Activated CD4-positive, alpha-beta T cell treated with anti-CD3 and anti-CD28 coated beads, Interleukin-2, amount 50 U/mL, for 48 hours (primary cell): ENCODE measurements around the gene GPATCH1.
A peak's percentile ranks its signal among the peaks of the same experiment; 100 is the strongest.

Source experiments
- DNase-seq, 2 experiments: peaks; one replicate each; pipeline ENCODE4 v3.0.0-alpha.2; 2020

The GPATCH1 gene

GRCh38 chr19:33063753-33064457 is 17.1 kb upstream of the GPATCH1 start:
- peak; percentile 3 to 30 for DNase-seq

- peak in 1 of 2 experiments; percentile 32 for DNase-seq
Measured at GRCh38 chr19:33064458-33064791, 16.6 kb upstream of the GPATCH1 start.

GRCh38 chr19:33064792-33065550 is 16.0 kb upstream of the GPATCH1 start, which contains the start of gene RHPN2:
Gene RHPN2, minus strand, starts transcription at chr19:33064888. Its CDS starts 36 bp downstream, at chr19:33064852.
- peak; percentile 67 to 71 for DNase-seq

- no peak for DNase-seq
Measured at GRCh38 chr19:33066543-33066942, 14.4 kb upstream of the GPATCH1 start.

- DNase-seq, result no peak
Measured at GRCh38 chr19:33067121-33067520, 13.9 kb upstream of the GPATCH1 start.

- DNase-seq, result no peak
Measured at GRCh38 chr19:33071887-33072286, 9.1 kb upstream of the GPATCH1 start.

- DNase-seq, result no peak
Measured at GRCh38 chr19:33075519-33075918, 5.5 kb upstream of the GPATCH1 start.

GRCh38 chr19:33085570-33086128 is 4.7 kb downstream of the GPATCH1 start:
- DNase-seq, result no peak

GRCh38 chr19:33086955-33087354 is 6.0 kb downstream of the GPATCH1 start:
- no peak for DNase-seq

- DNase-seq, result no peak
Measured at GRCh38 chr19:33089010-33089409, 8.0 kb downstream of the GPATCH1 start.

- DNase-seq, result no peak
Measured at GRCh38 chr19:33090179-33090578, 9.2 kb downstream of the GPATCH1 start.

- no peak for DNase-seq
Measured at GRCh38 chr19:33093420-33094210, 12.6 kb downstream of the GPATCH1 start.

GRCh38 chr19:33094436-33095067 is 13.6 kb downstream of the GPATCH1 start:
- DNase-seq, result no peak

GRCh38 chr19:33096005-33096404 is 15.0 kb downstream of the GPATCH1 start:
- no peak for DNase-seq

GRCh38 chr19:33098055-33098534 is 17.1 kb downstream of the GPATCH1 start:
- DNase-seq, result no peak

- DNase-seq, result no peak
Measured at GRCh38 chr19:33100894-33101644, 20.1 kb downstream of the GPATCH1 start.

- DNase-seq, result no peak
Measured at GRCh38 chr19:33102893-33103292, 21.9 kb downstream of the GPATCH1 start.

GRCh38 chr19:33108161-33108560 is 27.2 kb downstream of the GPATCH1 start:
- no peak for DNase-seq

GRCh38 chr19:33110137-33110910 is 29.3 kb downstream of the GPATCH1 start:
- no peak for DNase-seq

GRCh38 chr19:33111587-33111986 is 30.6 kb downstream of the GPATCH1 start:
- no peak for DNase-seq

- no peak for DNase-seq
Measured at GRCh38 chr19:33114312-33114711, 33.3 kb downstream of the GPATCH1 start.
